OCI-LY7 (cell line): ENCODE results near the gene RLN3. TPM values are rescaled to one million over a fixed set of nuclear protein-coding genes. Genes with fewer than 3 reads are reported as not detected.

Experiments used
- BruUV-seq: library from RNA; stranded (reverse); fragments of 400-500 nt; replicated peaks from 2 replicates; lab custom pipeline; 2021; lab: Mats Ljungman, UMichigan
- CTCF ChIA-PET: fragments of 300-600 bp; sonication (Branson Sonifier 250); formaldehyde crosslinking; loops from one replicate; lab custom pipeline; 2022; ENCODE audit warnings: antibody characterized with exemption; ENCODE audit not compliant: unreplicated experiment; lab: Charles Lee
- POLR2A ChIA-PET: fragments of 300-600 bp; sonication (Branson Sonifier 250); formaldehyde crosslinking; loops from one replicate; lab custom pipeline; 2022; ENCODE audit warnings: antibody characterized with exemption; lab: Charles Lee
- DNase-seq: peaks from one replicate; pipeline ENCODE4 v3.0.0-alpha.2; 2015; ENCODE audit warnings: low spot score
- H2AFZ ChIP-seq: fragments of 200-600 bp; sonication (generic), shearing (Covaris generic); 2 replicates; pipeline ENCODE4 v1.6.1; 2014; ENCODE audit warnings: mild to moderate bottlenecking, antibody characterized with exemption, low read length, moderate library complexity
- H3K27ac ChIP-seq: fragments of 200-600 bp; sonication (generic); 2 replicates; pipeline ENCODE4 v1.5.1; 2014; ENCODE audit warnings: mixed run types, low read depth, mild to moderate bottlenecking, moderate library complexity, low read length, inconsistent platforms; ENCODE audit not compliant: poor library complexity, severe bottlenecking
- H3K36me3 ChIP-seq: fragments of 200-600 bp; sonication (generic); 2 replicates; pipeline ENCODE4 v1.6.1; 2014; ENCODE audit warnings: mild to moderate bottlenecking, antibody characterized with exemption, low read length, moderate library complexity, mixed read lengths; ENCODE audit not compliant: insufficient read depth
- H3K4me1 ChIP-seq: fragments of 200-600 bp; sonication (generic); 2 replicates; pipeline ENCODE4 v1.5.1; 2014; ENCODE audit warnings: mild to moderate bottlenecking, low read length; ENCODE audit not compliant: insufficient read depth, poor library complexity, severe bottlenecking
- H3K4me2 ChIP-seq: fragments of 200-600 bp; sonication (generic); 2 replicates; pipeline ENCODE4 v1.6.1; 2014; ENCODE audit warnings: mild to moderate bottlenecking, low read length
- H3K4me3 ChIP-seq: fragments of 200-600 bp; sonication (generic); 2 replicates; pipeline ENCODE4 v1.5.1; 2014; ENCODE audit warnings: mild to moderate bottlenecking, low read depth, low read length; ENCODE audit not compliant: poor library complexity, severe bottlenecking
- H3K79me2 ChIP-seq: fragments of 200-600 bp; sonication (generic); 2 replicates; pipeline ENCODE4 v1.6.1; 2016; ENCODE audit warnings: low read depth, mild to moderate bottlenecking, low read length, moderate library complexity, mixed read lengths; ENCODE audit not compliant: insufficient read depth
- H3K9me2 ChIP-seq: fragments of 200-600 bp; sonication (generic); 2 replicates; pipeline ENCODE4 v1.6.1; 2016; ENCODE audit warnings: mild to moderate bottlenecking, low read length, mixed read lengths; ENCODE audit not compliant: insufficient read depth
- H3K9me3 ChIP-seq: fragments of 200-600 bp; sonication (generic); 2 replicates; pipeline ENCODE4 v1.6.1; 2014; ENCODE audit warnings: mild to moderate bottlenecking, mixed run types, low read length, mixed read lengths
- H4K20me1 ChIP-seq: fragments of 200-600 bp; sonication (generic); 2 replicates; pipeline ENCODE4 v1.6.1; 2014; ENCODE audit warnings: mild to moderate bottlenecking, antibody characterized with exemption, low read length, moderate library complexity, mixed read lengths; ENCODE audit not compliant: insufficient read depth
- EZH2phosphoT487 ChIP-seq: fragments of 200-600 bp; sonication (generic); IDR thresholded peaks from 2 replicates; pipeline ENCODE4 v1.6.1; 2018; ENCODE audit warnings: low read depth, borderline replicate concordance, mild to moderate bottlenecking, mixed run types, antibody characterized with exemption, low read length, moderate library complexity, mixed read lengths
- intact Hi-C: fragments of 100-400 bp; cut with micrococcal nuclease; formaldehyde crosslinking; loops from one replicate; pipeline ENCODE4 v1.10.0; 2022; ENCODE audit not compliant: unreplicated experiment
- total RNA-seq, 2 experiments: library from RNA; depleted of rRNA in 1 of 2; stranded (reverse); fragments of >200 nt in 1 of 2; shearing (Covaris generic) in 1 of 2; gene quantifications; 2 replicates each; pipeline ENCODE4 v1.2.3, GENCODE V29; 2014 to 2022
- TF ChIP-seq, protein P1 (sequence below): fragments of 200-600 bp; sonication (generic); conservative IDR thresholded peaks from 2 replicates; pipeline ENCODE4 v1.5.1; 2014; ENCODE audit warnings: mild to moderate bottlenecking, antibody characterized with exemption, low read length, moderate library complexity, mixed read lengths

The RLN3 gene
- total RNA-seq, 2 experiments from 2014 or later, result not detected

DNA sequence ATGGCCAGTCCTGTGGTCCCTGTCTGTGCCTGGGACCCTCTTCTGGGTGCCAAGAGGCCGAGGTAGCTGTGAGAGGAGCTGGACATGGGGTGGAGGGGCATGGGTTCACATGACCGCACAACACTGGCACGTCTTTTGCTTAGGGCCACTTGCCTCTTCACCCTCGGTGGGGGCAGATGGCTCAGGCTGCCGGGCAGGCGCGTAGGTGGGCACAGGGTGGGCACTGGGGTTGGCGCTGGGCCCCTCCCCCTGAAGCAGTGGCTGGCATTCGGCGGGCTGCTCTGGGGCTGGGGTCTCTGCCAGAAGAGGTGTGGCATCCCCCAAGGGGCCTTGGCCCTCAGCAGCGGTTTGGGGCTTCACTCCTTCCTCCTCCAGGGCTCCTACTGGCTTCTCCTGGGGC is 25.6 kb downstream of the RLN3 start:
- intact Hi-C loops, result no loop called here
- Histone ChIP-seq H3K27ac (no peak overlapping the region), H3K9me2 (no peaks in the 10 kb centered on the region), H3K79me2 (no peaks in the 10 kb centered on the region), H3K4me2 (no peak overlapping the region), H2AFZ (no peak overlapping the region), H3K4me1 (no peaks in the 10 kb centered on the region), H3K4me3 (no peak overlapping the region), H3K36me3 (peaks cover 6% of the 10 kb centered on the region), H3K9me3 (no peaks in the 10 kb centered on the region), H4K20me1 (no peaks in the 10 kb centered on the region)
- DNase-seq, result no peak
- ChIA-PET CTCF (no interaction called here), POLR2A (no interaction called here)
- no TSS peak for BruUV-seq
- TF ChIP-seq EZH2phosphoT487, result no peak
- TF ChIP-seq, protein P1, sequence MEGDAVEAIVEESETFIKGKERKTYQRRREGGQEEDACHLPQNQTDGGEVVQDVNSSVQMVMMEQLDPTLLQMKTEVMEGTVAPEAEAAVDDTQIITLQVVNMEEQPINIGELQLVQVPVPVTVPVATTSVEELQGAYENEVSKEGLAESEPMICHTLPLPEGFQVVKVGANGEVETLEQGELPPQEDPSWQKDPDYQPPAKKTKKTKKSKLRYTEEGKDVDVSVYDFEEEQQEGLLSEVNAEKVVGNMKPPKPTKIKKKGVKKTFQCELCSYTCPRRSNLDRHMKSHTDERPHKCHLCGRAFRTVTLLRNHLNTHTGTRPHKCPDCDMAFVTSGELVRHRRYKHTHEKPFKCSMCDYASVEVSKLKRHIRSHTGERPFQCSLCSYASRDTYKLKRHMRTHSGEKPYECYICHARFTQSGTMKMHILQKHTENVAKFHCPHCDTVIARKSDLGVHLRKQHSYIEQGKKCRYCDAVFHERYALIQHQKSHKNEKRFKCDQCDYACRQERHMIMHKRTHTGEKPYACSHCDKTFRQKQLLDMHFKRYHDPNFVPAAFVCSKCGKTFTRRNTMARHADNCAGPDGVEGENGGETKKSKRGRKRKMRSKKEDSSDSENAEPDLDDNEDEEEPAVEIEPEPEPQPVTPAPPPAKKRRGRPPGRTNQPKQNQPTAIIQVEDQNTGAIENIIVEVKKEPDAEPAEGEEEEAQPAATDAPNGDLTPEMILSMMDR, result no peak

DNA sequence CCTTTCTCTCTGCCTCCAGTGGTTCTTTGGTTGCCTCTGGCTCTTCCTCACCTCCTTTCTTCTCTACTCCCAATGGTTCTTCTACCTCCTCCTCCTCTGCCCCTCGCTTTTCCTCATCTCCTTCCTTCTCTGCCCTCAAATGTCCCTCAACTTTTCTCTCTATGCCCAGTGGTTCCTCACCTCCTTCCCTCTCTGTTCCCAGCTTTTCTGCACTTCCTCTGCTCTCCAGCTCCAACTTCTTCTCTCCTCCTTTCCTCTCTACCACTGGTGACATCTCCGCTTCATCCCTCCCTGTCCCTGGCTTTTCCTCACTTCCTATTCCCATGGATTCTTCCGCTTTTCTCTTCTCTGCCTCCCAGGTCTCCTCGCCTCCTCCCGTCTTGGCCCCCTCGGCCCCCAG is 26.2 kb downstream of the RLN3 start:
- TF ChIP-seq EZH2phosphoT487, result no peak
- TF ChIP-seq, protein P1, result no peak
- no peaks in the 10 kb centered on the region for H3K36me3 ChIP-seq
- intact Hi-C loops, result no loop called here
- H3K4me2 ChIP-seq, result no peak overlapping the region
- no peak overlapping the region for H3K27ac ChIP-seq
- ChIA-PET POLR2A (no interaction called here), CTCF (no interaction called here)
- H3K9me3 ChIP-seq, result no peaks in the 10 kb centered on the region
- BruUV-seq, result no TSS peak
- no peak overlapping the region for H3K4me3 ChIP-seq
- no peak overlapping the region for H2AFZ ChIP-seq
- no peaks in the 10 kb centered on the region for H4K20me1 ChIP-seq
- H3K9me2 ChIP-seq, result no peaks in the 10 kb centered on the region
- H3K4me1 ChIP-seq, result no peaks in the 10 kb centered on the region
- H3K79me2 ChIP-seq, result no peaks in the 10 kb centered on the region
- DNase-seq, result no peak

DNA sequence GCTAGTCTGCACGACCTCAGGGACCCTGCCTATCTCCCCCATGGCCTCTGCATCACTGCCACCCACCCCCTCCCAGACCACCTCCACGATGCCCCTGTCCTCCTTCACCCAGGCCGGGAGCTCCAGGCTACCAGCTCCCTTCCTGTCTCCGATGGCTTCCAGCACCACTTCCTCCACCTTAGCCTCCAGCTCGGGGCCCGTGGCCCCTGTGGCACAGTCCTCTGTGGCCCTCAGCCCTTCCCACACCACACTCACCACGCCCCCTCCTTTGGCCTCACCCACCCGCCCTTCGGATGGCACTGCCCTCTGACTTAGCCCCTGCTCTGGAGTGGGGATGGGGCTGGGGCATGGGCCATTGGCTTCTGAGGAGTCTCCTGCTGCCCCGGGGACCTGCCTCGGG is 26.8 kb downstream of the RLN3 start:
- H3K4me3 ChIP-seq, result no peak overlapping the region
- H3K36me3 ChIP-seq, result no peaks in the 10 kb centered on the region
- no peak for TF ChIP-seq EZH2phosphoT487
- TF ChIP-seq, protein P1, result no peak
- no peaks in the 10 kb centered on the region for H3K9me2 ChIP-seq
- POLR2A ChIA-PET, result no interaction called here
- H3K79me2 ChIP-seq, result no peaks in the 10 kb centered on the region
- H2AFZ ChIP-seq, result no peak overlapping the region
- no peak overlapping the region for H3K27ac ChIP-seq
- DNase-seq, result no peak
- no peaks in the 10 kb centered on the region for H4K20me1 ChIP-seq
- peaks cover 2% of the 10 kb centered on the region for H3K4me1 ChIP-seq
- intact Hi-C loops, result no loop called here
- H3K9me3 ChIP-seq, result no peaks in the 10 kb centered on the region
- BruUV-seq, result no TSS peak
- no peak overlapping the region for H3K4me2 ChIP-seq
- CTCF ChIA-PET, result no interaction called here
